Retinal pigment epithelial cell (primary cell): Measurements from ENCODE around the gene DIP2B.
A peak's percentile ranks its signal among the peaks of the same experiment; 100 is the strongest.

Experiments used
- DNase-seq: peaks from one replicate; pipeline ENCODE4 v3.0.0-alpha.2; 2010; ENCODE audit warnings: low read depth
- H3K4me3 ChIP-seq: 2 replicates; pipeline ENCODE4 v1.5.1; 2011; ENCODE audit warnings: mild to moderate bottlenecking, low read length, control low read depth, moderate library complexity
- TF ChIP-seq, protein P1 (sequence below): conservative IDR thresholded peaks from 2 replicates; pipeline ENCODE4 v1.5.1; 2011; ENCODE audit warnings: low read depth, low read length, control low read depth, inconsistent platforms

The DIP2B gene

DNA sequence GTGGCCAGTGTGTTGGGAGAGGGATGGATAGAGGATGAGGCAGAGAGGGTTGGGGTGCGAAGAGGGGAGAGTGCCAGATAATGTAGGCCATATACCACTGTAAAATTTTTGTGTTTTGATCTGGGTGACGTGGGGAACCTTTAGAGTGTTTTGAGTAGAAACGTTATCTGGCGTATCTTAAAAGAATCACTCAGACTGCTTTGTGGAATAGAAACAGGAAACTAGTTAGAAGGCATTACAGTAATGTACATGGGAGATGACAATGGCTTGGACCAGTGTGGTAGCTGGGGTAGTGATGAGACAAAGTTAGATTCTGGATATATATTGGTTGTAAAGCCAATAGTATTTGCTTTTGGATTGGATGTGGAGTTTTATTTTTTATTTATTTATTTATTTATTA is 279.7 kb downstream of the DIP2B start:
- TF ChIP-seq, protein P1, sequence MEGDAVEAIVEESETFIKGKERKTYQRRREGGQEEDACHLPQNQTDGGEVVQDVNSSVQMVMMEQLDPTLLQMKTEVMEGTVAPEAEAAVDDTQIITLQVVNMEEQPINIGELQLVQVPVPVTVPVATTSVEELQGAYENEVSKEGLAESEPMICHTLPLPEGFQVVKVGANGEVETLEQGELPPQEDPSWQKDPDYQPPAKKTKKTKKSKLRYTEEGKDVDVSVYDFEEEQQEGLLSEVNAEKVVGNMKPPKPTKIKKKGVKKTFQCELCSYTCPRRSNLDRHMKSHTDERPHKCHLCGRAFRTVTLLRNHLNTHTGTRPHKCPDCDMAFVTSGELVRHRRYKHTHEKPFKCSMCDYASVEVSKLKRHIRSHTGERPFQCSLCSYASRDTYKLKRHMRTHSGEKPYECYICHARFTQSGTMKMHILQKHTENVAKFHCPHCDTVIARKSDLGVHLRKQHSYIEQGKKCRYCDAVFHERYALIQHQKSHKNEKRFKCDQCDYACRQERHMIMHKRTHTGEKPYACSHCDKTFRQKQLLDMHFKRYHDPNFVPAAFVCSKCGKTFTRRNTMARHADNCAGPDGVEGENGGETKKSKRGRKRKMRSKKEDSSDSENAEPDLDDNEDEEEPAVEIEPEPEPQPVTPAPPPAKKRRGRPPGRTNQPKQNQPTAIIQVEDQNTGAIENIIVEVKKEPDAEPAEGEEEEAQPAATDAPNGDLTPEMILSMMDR, result no peak

DNA sequence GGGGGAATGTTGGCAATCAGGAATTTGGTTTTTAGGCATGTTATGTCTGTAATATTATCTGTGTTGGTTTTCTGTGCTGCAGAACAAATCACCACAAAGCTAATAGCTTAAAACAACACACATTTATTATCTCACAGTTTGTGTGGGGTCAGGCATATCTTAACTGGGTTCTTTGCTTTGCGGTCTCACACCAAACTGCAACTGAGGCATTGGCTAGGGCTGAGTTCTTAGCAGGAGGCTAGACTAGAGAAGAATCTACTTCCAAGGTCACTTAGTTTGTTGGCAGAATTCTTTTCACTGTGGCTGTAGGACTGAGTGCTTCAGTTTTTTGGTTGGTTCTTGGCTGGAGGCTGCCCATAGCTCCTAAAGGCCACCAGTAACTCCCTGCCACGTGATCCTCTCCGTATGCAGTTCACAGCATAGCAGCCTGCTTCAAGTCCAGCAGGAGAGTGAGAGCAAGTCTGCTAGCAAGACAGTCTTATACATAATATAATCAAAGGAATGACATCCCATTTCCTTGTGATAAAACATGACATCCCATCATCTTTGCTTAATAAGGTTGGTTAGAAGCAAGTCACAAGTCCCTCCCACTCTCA is 280.7 kb downstream of the DIP2B start:
- DNase-seq, result no peak
- H3K4me3 ChIP-seq, result no peak overlapping the region
- TF ChIP-seq, protein P1, result no peak

More for the DNA sequence above, 279.7 kb downstream of the DIP2B start:
- no peak for DNase-seq
- H3K4me3 ChIP-seq, result no peak overlapping the region

DNA sequence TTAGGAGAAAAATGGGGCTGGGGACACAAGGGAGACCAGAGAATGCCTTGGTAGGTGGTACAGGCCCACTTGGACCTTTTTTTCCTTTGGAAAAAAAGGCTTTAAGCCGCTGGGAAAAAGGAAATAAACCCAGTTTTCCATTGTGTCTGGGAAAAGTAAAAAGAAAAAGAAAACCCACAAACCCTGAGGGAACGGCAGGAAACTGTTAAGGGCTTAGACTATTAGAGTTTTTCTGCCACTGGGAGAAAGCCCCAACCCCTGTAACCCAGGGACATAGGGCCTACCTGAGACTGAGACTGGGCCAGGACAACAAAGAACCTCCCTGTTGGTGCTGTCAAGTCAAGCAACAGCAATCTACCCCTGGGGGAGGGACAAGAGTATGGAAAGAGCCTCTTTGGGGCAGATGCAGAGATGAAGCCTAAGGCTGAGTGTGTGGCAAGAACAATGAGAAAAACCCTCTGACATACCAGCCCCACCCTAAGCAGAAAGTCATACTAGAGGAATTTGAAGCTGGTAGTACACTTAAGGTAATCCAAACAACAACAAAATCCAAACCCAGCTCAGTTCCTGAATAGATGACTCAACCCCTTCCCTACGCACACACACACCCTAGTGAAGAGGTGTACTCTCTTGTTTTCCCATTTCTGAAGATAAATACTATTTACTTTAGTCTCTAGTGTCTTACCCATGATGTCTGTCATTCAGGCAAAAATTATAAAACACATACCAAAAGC is 281.9 kb downstream of the DIP2B start:
- no peak overlapping the region for H3K4me3 ChIP-seq
- DNase-seq, result peak; percentile 93
- TF ChIP-seq, protein P1, result no peak

DNA sequence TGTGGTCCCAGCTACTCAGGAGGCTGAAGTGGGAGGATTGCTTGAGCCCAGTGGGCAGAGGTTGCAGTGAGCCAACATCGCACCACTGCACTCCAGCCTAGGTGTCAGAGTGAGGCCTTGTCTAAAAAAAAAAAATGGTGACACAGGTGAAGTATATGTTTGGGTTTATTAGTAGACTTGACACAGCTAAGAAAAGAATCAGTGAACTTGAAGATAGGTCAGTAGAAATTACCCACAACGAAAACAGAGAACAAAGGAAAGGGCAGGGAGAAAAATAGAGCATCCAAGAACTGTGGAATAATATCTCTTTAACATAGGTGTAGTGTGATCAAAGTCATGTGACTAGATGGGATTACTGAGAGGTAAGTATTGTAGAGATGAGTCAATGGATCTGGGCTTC is 282.8 kb downstream of the DIP2B start:
- TF ChIP-seq, protein P1, result no peak
- DNase-seq, result no peak
- H3K4me3 ChIP-seq, result no peak overlapping the region

- TF ChIP-seq, protein P1, result no peak
- H3K4me3 ChIP-seq, result no peak overlapping the region
- no peak for DNase-seq
Measured at GRCh38 chr12:50788561-50788960, 283.8 kb downstream of the DIP2B start.

GRCh38 chr12:50790081-50790480 is 285.3 kb downstream of the DIP2B start:
- DNase-seq, result no peak
- no peak overlapping the region for H3K4me3 ChIP-seq
- TF ChIP-seq, protein P1, result no peak
